GM19328 (cell line): ENCODE measurements around the gene SOX6.

Source experiments
- ATAC-seq: cut with Tn5 transposase; IDR thresholded peaks from one replicate; pipeline ENCODE4 v1.9.1; 2021; ENCODE audit warnings: mild to moderate bottlenecking, moderate library complexity; ENCODE audit not compliant: unreplicated experiment

The SOX6 gene

DNA sequence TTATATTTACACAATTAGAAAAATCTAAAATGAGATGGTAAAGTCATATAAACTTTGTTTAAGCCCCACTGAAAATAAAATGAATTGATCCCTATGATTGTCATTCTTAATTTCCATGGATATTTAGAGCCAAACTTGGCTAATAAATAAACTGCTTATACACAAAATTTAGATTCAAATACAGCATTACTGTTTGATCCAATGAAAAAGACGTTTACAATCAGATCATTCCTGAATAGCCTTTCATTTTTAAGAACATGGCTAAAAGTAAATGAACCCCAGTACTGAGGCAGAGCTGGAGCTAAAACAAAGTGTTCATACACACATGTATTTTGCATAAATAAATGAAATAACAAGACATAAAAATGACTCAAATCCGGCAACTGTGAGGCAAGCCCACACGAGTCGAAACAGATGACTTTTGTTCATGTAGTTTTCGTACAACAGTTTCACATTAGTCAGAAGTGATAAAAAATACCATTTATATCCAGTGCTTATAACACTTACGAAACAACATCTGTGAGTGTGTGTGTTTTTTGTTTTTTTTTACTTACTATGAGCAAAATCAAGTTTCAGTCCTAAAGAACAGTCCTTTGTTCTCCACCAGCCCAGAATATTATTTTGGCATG, 386.5 kb downstream of the SOX6 start:
- ATAC-seq: no peak

DNA sequence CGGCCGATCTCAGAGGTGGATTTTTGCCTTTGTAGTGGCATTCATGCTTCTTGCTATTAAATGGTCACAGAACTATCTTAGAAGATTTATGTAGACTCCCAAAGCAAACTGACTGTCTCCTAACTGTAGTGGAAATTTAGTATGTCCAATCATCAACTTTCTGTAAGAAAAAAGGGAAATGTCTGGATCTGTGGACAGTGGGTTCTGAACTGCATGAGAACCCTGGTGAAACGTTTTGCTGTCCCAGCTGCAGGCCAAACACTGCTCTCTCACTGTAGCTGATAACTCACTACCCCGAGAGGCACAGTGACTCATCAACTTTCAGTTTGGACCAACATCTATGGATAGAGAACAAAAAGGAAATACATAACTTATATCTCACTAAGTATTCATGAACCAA, 387.1 kb downstream of the SOX6 start:
- ATAC-seq: no peak

DNA sequence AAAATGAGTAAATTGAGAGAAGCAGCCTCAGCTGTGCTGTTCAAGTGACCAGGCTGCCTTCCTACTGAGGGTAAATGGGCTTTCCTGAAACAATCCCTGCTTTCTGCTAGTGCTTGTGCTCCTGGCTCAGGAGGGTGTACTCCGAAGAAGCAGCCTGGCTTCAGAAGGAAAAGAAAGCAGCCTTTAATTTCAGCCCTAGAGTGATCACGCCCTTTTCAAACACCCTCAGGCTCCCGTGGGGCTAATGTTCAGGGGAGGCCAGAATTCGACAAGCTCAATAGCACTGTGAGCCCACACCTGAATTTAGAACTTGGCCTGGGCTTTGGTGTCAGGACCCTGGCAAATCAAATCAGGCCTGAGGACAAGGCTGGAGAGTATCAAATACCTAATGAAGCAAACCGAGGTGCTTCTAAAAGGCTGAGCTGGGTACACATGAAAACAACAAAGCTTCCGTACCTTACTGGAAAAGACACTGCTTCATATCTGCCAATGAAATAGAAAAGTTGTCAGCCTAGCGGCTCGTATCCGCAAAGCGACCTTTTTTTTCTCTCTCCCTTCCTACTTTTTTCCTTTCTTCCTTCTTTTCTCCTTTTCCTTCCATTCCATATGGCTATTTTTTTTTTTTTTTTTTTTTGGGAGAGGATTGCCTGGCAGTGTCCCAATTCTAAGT, 387.8 kb downstream of the SOX6 start:
- ATAC-seq: no peak

DNA sequence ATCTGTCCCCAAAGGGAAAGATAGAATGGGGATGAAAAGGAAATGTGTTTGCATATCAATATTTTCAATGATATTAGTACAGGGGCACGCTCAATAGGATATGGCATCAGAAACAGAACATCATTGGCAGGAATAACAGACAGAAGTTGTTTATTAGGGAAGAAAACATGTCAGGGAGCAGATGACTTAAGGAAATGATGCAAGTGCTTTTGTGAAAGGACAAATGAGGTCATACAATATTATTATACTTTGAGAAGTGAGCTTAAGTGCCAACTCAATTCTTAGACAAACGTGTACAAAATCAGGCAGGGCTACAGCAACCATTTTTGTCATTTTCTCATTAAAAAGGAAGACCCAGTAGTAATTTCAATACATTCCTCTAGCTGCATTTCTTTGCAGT, 388.4 kb downstream of the SOX6 start:
- ATAC-seq: no peak

- no peak for ATAC-seq
Measured at GRCh38 chr11:15967166-15967565, 389.2 kb downstream of the SOX6 start.

GRCh38 chr11:15965562-15966250, 390.6 kb downstream of the SOX6 start:
- no peak for ATAC-seq

DNA sequence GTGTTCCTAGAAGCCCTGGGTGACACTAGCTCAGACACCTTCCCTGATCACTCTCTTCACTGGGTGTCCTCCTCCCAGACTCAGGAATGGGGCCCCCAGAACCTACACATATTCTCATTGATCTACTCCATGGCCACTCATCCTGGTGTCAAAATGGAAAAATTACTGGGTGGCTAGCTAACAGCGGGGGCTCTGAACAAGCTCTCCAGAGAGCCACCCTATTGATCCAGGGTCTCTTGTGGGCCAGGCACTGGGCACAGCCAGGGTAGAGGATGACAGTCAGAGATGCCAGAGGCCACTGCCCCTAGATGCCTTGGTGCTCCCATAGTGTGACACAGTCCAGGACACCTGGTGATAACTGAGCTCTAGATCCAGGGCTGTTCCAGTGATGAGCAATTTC, 393.1 kb downstream of the SOX6 start:
- no peak for ATAC-seq

- no peak for ATAC-seq
Measured at GRCh38 chr11:15958910-15959309, 397.4 kb downstream of the SOX6 start.

DNA sequence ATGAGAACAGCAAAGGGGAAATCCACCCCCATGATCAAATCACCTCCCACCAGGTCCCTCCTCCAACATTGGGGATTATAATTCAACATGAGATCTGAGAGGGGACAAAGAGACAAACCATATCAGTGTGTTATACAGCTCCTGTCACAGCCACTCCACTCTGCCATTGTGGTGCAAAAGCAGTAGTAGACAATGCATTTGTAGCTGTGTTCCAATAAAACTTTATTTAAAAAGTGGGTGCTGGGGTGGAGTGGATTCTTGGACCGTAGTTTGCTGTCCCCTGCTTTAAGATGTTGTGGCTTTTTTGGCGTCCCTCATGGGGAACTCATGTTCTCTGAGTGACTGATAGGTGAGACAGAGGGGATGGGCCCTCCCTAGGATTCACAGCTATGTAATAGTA, 399.1 kb downstream of the SOX6 start:
- ATAC-seq: no peak

- no peak for ATAC-seq
Measured at GRCh38 chr11:15956302-15956701, 400.0 kb downstream of the SOX6 start.

DNA sequence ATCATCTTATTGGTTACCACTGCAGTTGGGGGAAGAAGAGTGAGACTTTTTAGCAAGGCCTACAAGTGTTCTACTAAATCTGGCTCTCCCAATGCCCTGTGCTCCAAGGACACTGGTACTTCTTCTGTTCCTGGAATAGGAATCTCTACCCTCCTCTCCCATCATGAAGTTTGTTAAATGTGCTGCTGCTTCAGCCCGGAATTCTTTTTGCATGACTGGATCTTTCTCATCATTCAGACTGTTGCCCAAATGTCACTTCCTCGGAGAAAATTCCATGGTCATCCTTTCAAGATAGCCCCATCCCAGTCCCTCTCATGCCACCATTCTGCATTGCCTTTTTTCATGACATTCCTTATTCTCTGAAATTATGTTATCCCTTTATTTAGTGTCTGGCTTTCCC, 400.8 kb downstream of the SOX6 start:
- no peak for ATAC-seq

GRCh38 chr11:15947681-15948648, 408.4 kb downstream of the SOX6 start:
- ATAC-seq: no peak

GRCh38 chr11:15945726-15946125, 410.6 kb downstream of the SOX6 start:
- ATAC-seq: no peak

DNA sequence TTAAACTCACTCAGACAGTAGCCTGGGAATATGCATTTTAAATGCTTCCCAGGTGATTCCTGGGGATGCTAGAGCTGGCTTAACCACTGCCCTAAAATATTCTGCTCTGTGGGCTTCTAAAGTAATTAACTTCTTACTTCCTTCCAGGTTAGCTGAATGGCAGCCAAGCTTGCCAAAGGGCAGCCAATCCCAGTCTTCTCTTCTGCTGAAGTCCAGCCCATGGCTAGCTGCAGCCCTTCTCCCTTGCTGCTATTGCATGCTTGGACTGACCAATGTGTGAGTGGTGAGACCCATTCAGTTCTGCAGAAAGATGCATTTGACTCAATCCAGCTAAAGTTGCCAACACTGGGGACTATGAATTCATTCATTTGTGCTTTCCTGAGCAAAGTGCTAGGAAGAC, 411.9 kb downstream of the SOX6 start:
- ATAC-seq: no peak

GRCh38 chr11:15943418-15944197, 412.7 kb downstream of the SOX6 start:
- ATAC-seq: no peak

GRCh38 chr11:15942936-15943335, 413.4 kb downstream of the SOX6 start:
- ATAC-seq: no peak

DNA sequence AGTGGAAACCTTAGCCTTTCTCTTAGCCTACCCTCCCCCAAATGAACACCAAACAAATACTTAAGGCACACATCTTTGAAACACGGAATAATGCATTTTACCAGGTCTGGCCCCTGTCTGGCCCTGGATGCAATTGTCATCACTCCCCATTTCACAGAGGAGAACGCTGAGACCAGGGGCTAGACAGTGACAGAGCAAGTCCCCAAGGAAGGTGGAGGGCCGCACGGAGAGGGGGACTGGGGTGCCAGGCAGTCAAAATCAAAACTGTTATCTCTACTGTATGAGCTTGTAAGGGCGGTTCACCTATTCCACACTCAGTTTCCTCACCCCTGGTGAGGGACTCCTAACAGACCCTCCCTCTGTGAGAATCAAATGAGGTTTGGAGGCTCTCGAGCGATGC, 414.2 kb downstream of the SOX6 start:
- no peak for ATAC-seq

- ATAC-seq: no peak
Measured at GRCh38 chr11:15941206-15941770, 415.1 kb downstream of the SOX6 start.

- ATAC-seq: no peak
Measured at GRCh38 chr11:15940462-15941205, 415.7 kb downstream of the SOX6 start.
